GM19395 (cell line): ENCODE results near the gene WDR49.
A peak's percentile ranks its signal among the peaks of the same experiment; 100 is the strongest.

ENCODE experiments used
- ATAC-seq: cut with Tn5 transposase; IDR thresholded peaks from one replicate; pipeline ENCODE4 v1.9.1; 2021; ENCODE audit warnings: mild to moderate bottlenecking, moderate library complexity; ENCODE audit not compliant: unreplicated experiment

WDR49 gene

GRCh38 chr3:167653760-167654159 is at the start of gene WDR49:
TSS of gene WDR49 (minus strand) at chr3:167653942. CDS start at chr3:167653425, 517 bp downstream.
- no peak for ATAC-seq

- ATAC-seq = no peak
Observed at GRCh38 chr3:167700926-167701325, 47.2 kb upstream of the WDR49 start.

GRCh38 chr3:167700046-167700445 is 46.3 kb upstream of the WDR49 start:
- no peak for ATAC-seq

- no peak for ATAC-seq
Observed at GRCh38 chr3:167694121-167694520, 40.4 kb upstream of the WDR49 start.

GRCh38 chr3:167691366-167691765 is 37.6 kb upstream of the WDR49 start:
- ATAC-seq = peak; percentile 100

GRCh38 chr3:167684388-167684993 is 30.7 kb upstream of the WDR49 start:
- ATAC-seq = peak; percentile 86

- ATAC-seq = no peak
Observed at GRCh38 chr3:167679526-167679925, 25.8 kb upstream of the WDR49 start.

GRCh38 chr3:167675848-167676247 is 22.1 kb upstream of the WDR49 start:
- no peak for ATAC-seq

- ATAC-seq = no peak
Observed at GRCh38 chr3:167673221-167673620, 19.5 kb upstream of the WDR49 start.

GRCh38 chr3:167671878-167672427 is 18.2 kb upstream of the WDR49 start:
- ATAC-seq = no peak

GRCh38 chr3:167669699-167670098 is 16.0 kb upstream of the WDR49 start:
- no peak for ATAC-seq

GRCh38 chr3:167668651-167669050 is 14.9 kb upstream of the WDR49 start:
- no peak for ATAC-seq

GRCh38 chr3:167666563-167666962 is 12.8 kb upstream of the WDR49 start:
- ATAC-seq = no peak

- no peak for ATAC-seq
Observed at GRCh38 chr3:167662919-167663400, 9.2 kb upstream of the WDR49 start.

- no peak for ATAC-seq
Observed at GRCh38 chr3:167657684-167658225, 4.0 kb upstream of the WDR49 start.

GRCh38 chr3:167656821-167657220 is 3.1 kb upstream of the WDR49 start:
- no peak for ATAC-seq

- ATAC-seq = no peak
Observed at GRCh38 chr3:167653155-167653554, 587 bp downstream of the WDR49 start.

GRCh38 chr3:167651826-167652225 is 1.9 kb downstream of the WDR49 start:
- ATAC-seq = no peak

GRCh38 chr3:167650459-167650858 is 3.3 kb downstream of the WDR49 start:
- ATAC-seq = no peak

GRCh38 chr3:167649746-167650145 is 4.0 kb downstream of the WDR49 start:
- no peak for ATAC-seq

GRCh38 chr3:167644611-167645010 is 9.1 kb downstream of the WDR49 start:
- ATAC-seq = no peak

GRCh38 chr3:167631471-167631870 is 22.3 kb downstream of the WDR49 start:
- no peak for ATAC-seq

GRCh38 chr3:167626490-167626889 is 27.3 kb downstream of the WDR49 start:
- no peak for ATAC-seq
